CD14-positive monocyte (primary cell): ENCODE results near the gene RPS15. TPM values are rescaled to one million over a fixed set of nuclear protein-coding genes. Genes with fewer than 3 reads are reported as not detected.

Experiments
- DNase-seq, 3 donors: peaks; one replicate each; pipeline ENCODE4 v3.0.0-alpha.2; 2011 to 2022
- H2AFZ ChIP-seq: 2 replicates; pipeline ENCODE4 v1.6.0; 2012; ENCODE audit warnings: mild to moderate bottlenecking, low read depth, low read length, inconsistent platforms; ENCODE audit not compliant: insufficient read depth, poor library complexity, severe bottlenecking
- H3K27ac ChIP-seq, 2 donors: 1 replicate in 1 of 2; 2 replicates in 1 of 2; pipeline ENCODE4 v1.5.1; 2012 to 2013; ENCODE audit warnings: low read length in 2 of 2, control low read depth in 1 of 2, inconsistent platforms in 1 of 2, low read depth in 1 of 2, mild to moderate bottlenecking in 1 of 2
- H3K27me3 ChIP-seq, 2 donors: one replicate each; pipeline versions ENCODE4 v1.6.0 to v1.6.1; 2011 to 2013; ENCODE audit warnings: low read length in 2 of 2; ENCODE audit not compliant: control insufficient read depth in 2 of 2, insufficient read depth in 2 of 2
- H3K36me3 ChIP-seq, 2 donors: replicated peaks in 1 of 2; 1 replicate in 1 of 2; 2 replicates in 1 of 2; pipeline versions ENCODE4 v1.5.1 to v1.6.1; 2012 to 2013; ENCODE audit warnings: low read length in 2 of 2, control low read depth in 1 of 2, inconsistent platforms in 1 of 2, mild to moderate bottlenecking in 1 of 2; ENCODE audit not compliant: insufficient read depth in 2 of 2, control insufficient read depth in 1 of 2
- H3K4me1 ChIP-seq, 2 donors: 1 replicate in 1 of 2; 2 replicates in 1 of 2; pipeline versions ENCODE4 v1.5.1 to v1.6.1; 2012 to 2013; ENCODE audit warnings: low read length in 2 of 2, control low read depth in 1 of 2, inconsistent platforms in 1 of 2, mild to moderate bottlenecking in 1 of 2, moderate library complexity in 1 of 2; ENCODE audit not compliant: insufficient read depth in 2 of 2, control insufficient read depth in 1 of 2
- H3K4me2 ChIP-seq: replicated peaks from 2 replicates; pipeline ENCODE3; 2012; ENCODE audit warnings: low read length, moderate library complexity, mild to moderate bottlenecking; ENCODE audit not compliant: poor library complexity, severe bottlenecking; ENCODE audit errors: extremely low read depth
- H3K4me3 ChIP-seq, 3 experiments: fragments of 200-600 bp in 1 of 3; sonication (generic) in 1 of 3; replicated peaks in 1 of 3; 1 replicate in 2 of 3; 2 replicates in 1 of 3; pipeline ENCODE4 v1.5.1; 2011 to 2013; ENCODE audit warnings: low read length in 3 of 3, mild to moderate bottlenecking in 3 of 3, control low read depth in 2 of 3, low read depth in 2 of 3, inconsistent platforms in 1 of 3, moderate library complexity in 1 of 3
- H3K79me2 ChIP-seq: 2 replicates; pipeline ENCODE4 v1.6.0; 2012; ENCODE audit warnings: mild to moderate bottlenecking, control low read depth, inconsistent platforms, low read length, moderate library complexity; ENCODE audit not compliant: insufficient read depth
- H3K9ac ChIP-seq: 2 replicates; pipeline ENCODE4 v1.6.0; 2017; ENCODE audit warnings: low read length, mild to moderate bottlenecking; ENCODE audit not compliant: insufficient read depth, poor library complexity, severe bottlenecking
- H3K9me3 ChIP-seq, 2 donors: replicated peaks in 1 of 2; 1 replicate in 1 of 2; 2 replicates in 1 of 2; pipeline versions ENCODE4 v1.5.1 to v1.6.1; 2012 to 2013; ENCODE audit warnings: low read length in 2 of 2, control low read depth in 1 of 2; ENCODE audit not compliant: control insufficient read depth in 1 of 2, insufficient read depth in 1 of 2
- H4K20me1 ChIP-seq: 2 replicates; pipeline ENCODE4 v1.6.0; 2012; ENCODE audit warnings: mild to moderate bottlenecking, low read length, control low read depth, moderate library complexity; ENCODE audit not compliant: insufficient read depth
- H3K27ac Mint-ChIP-seq, 7 donors: one replicate each; pipeline ENCODE4 v1.8.0; 2020; ENCODE audit warnings: mild to moderate bottlenecking in 7 of 7, mixed read lengths in 7 of 7, moderate library complexity in 6 of 7, inconsistent platforms in 2 of 7
- H3K27me3 Mint-ChIP-seq, 3 donors: one replicate each; pipeline ENCODE4 v1.8.0; 2021 to 2022; ENCODE audit warnings: low read depth in 3 of 3, mild to moderate bottlenecking in 3 of 3, mixed read lengths in 3 of 3, moderate library complexity in 3 of 3, inconsistent platforms in 1 of 3
- H3K36me3 Mint-ChIP-seq, 2 donors: one replicate each; pipeline ENCODE4 v1.8.0; 2020; ENCODE audit warnings: mixed read lengths in 2 of 2, inconsistent platforms in 1 of 2, mild to moderate bottlenecking in 1 of 2
- H3K4me1 Mint-ChIP-seq: one replicate; pipeline ENCODE4 v1.8.0; 2020; ENCODE audit warnings: mild to moderate bottlenecking, mixed read lengths
- H3K4me3 Mint-ChIP-seq, 2 donors: one replicate each; pipeline ENCODE4 v1.8.0; 2020; ENCODE audit warnings: mild to moderate bottlenecking in 2 of 2, mixed read lengths in 2 of 2, moderate library complexity in 1 of 2
- H3K9me3 Mint-ChIP-seq, 7 donors: one replicate each; pipeline ENCODE4 v1.8.0; 2020 to 2022; ENCODE audit warnings: mixed read lengths in 7 of 7, mild to moderate bottlenecking in 6 of 7, moderate library complexity in 6 of 7, inconsistent platforms in 2 of 7
- CTCF ChIP-seq: fragments of 200-600 bp; IDR thresholded peaks from one replicate; pipeline ENCODE4 v1.8.0; 2022; ENCODE audit warnings: antibody characterized with exemption, mild to moderate bottlenecking
- WGBS: methylation state at CpG from one replicate; pipeline ENCODE4 v1.1.5; 2013; ENCODE audit warnings: missing lambda C conversion rate; ENCODE audit not compliant: insufficient coverage; 5-methylcytosine and 5-hydroxymethylcytosine counted together
- intact Hi-C, 2 donors: fragments of 100-400 bp; cut with micrococcal nuclease; formaldehyde crosslinking; loops; one replicate each; pipeline versions ENCODE4 v1.15.0 to v1.15.1; 2023
- polyA plus RNA-seq, 3 donors: library from polyadenylated mRNA; depleted of rRNA in 1 of 3; unstranded in 2 of 3; stranded (reverse) in 1 of 3; fragments of 300-500 nt in 2 of 3; fragments of >200 nt in 1 of 3; fragmentation: Illumina TruSeq in 2 of 3; gene quantifications; 1 replicate in 2 of 3; 2 replicates in 1 of 3; pipeline ENCODE4 v1.2.3, GENCODE V29; 2012 to 2021

Gene RPS15
- polyA plus RNA-seq, 3 donors, result 1,318 to 3,451 (median 1,526) TPM

GRCh38 chr19:1472231-1473084 lies 34.3 kb downstream of the RPS15 start:
- Mint-ChIP-seq H3K36me3 (peaks cover 19 to 33% of the 10 kb centered on the region in 2 donors), H3K27me3 (peaks cover 32 to 67% (median 50%) of the 10 kb centered on the region in 3 donors), H3K4me1 (peaks cover 23% of the 10 kb centered on the region), H3K27ac (no peak overlapping the region), H3K9me3 (peaks cover 0 to 16% (median 2%) of the 10 kb centered on the region in 7 donors), H3K4me3 (peak overlapping the region in 1 of 2 donors; percentile 85)
- H3K9ac ChIP-seq, result no peak overlapping the region
- H3K27me3 ChIP-seq, result peaks cover 44 to 53% of the 10 kb centered on the region in 2 donors
- no peak overlapping the region for H2AFZ ChIP-seq
- peaks cover 25 to 32% of the 10 kb centered on the region in 2 donors for H3K4me1 ChIP-seq
- no peak overlapping the region for H3K27ac ChIP-seq
- peaks cover 89% of the 10 kb centered on the region for H4K20me1 ChIP-seq
- WGBS, result 76% methylated on average over 28 of the region's 44 CpGs
- peaks cover 16% of the 10 kb centered on the region for H3K79me2 ChIP-seq
- H3K9me3 ChIP-seq, result peaks cover 8 to 10% of the 10 kb centered on the region in 2 donors
- H3K4me2 ChIP-seq, result no peak overlapping the region
- TF ChIP-seq CTCF, result no peak
- H3K4me3 ChIP-seq, result no peak overlapping the region
- intact Hi-C loops, result no loop called here
- DNase-seq, result no peak
- peaks cover 18 to 26% of the 10 kb centered on the region in 2 donors for H3K36me3 ChIP-seq

GRCh38 chr19:1473085-1473851 lies 35.1 kb downstream of the RPS15 start:
- Histone ChIP-seq H3K4me1 (peaks cover 31 to 36% of the 10 kb centered on the region in 2 donors), H4K20me1 (peaks cover 80% of the 10 kb centered on the region), H3K4me2 (no peak overlapping the region), H3K79me2 (peaks cover 22% of the 10 kb centered on the region), H3K27me3 (peaks cover 36 to 47% of the 10 kb centered on the region in 2 donors), H3K36me3 (peaks cover 18 to 27% of the 10 kb centered on the region in 2 donors), H3K9me3 (peaks cover 8 to 10% of the 10 kb centered on the region in 2 donors), H3K4me3 (no peak overlapping the region), H3K27ac (no peak overlapping the region), H2AFZ (no peak overlapping the region), H3K9ac (no peak overlapping the region)
- peaks cover 0 to 16% (median 2%) of the 10 kb centered on the region in 7 donors for H3K9me3 Mint-ChIP-seq
- no peak for TF ChIP-seq CTCF
- 88% methylated on average over 16 of the region's 20 CpGs for WGBS
- peak overlapping the region in 1 of 2 donors; percentile 71 for H3K4me3 Mint-ChIP-seq
- no peak overlapping the region for H3K27ac Mint-ChIP-seq
- no peak for DNase-seq
- H3K36me3 Mint-ChIP-seq, result peaks cover 20 to 34% of the 10 kb centered on the region in 2 donors
- peaks cover 29% of the 10 kb centered on the region for H3K4me1 Mint-ChIP-seq
- intact Hi-C loops, result no loop called here
- peaks cover 32 to 59% (median 48%) of the 10 kb centered on the region in 3 donors for H3K27me3 Mint-ChIP-seq
